H7 (cell line): ENCODE measurements around the gene RPS6KA6. TPM values are rescaled to one million over a fixed set of nuclear protein-coding genes. Genes with fewer than 3 reads are reported as not detected.

Experiments
- DNase-seq: peaks from one replicate; pipeline ENCODE4 v3.0.0; 2012
- H3K27me3 ChIP-seq: 2 replicates; pipeline ENCODE4 v1.6.0; 2011; ENCODE audit warnings: mild to moderate bottlenecking, low read length; ENCODE audit not compliant: control insufficient read depth, insufficient read depth
- H3K36me3 ChIP-seq: replicated peaks from 2 replicates; pipeline ENCODE4 v1.5.1; 2011; ENCODE audit warnings: low read length; ENCODE audit not compliant: control insufficient read depth, insufficient read depth
- H3K4me3 ChIP-seq: 2 replicates; pipeline ENCODE4 v1.5.1; 2011; ENCODE audit warnings: low read depth, mild to moderate bottlenecking, control low read depth, low read length, moderate library complexity; ENCODE audit not compliant: insufficient read depth
- total RNA-seq: library from RNA; depleted of rRNA; stranded (reverse); fragments of >200 nt; shearing (Covaris generic); gene quantifications from 2 replicates; pipeline ENCODE4 v1.2.3, GENCODE V29; 2014; rRNA removed

Gene RPS6KA6
- 6.7 and 9.3 TPM in 2 replicates for total RNA-seq

DNA sequence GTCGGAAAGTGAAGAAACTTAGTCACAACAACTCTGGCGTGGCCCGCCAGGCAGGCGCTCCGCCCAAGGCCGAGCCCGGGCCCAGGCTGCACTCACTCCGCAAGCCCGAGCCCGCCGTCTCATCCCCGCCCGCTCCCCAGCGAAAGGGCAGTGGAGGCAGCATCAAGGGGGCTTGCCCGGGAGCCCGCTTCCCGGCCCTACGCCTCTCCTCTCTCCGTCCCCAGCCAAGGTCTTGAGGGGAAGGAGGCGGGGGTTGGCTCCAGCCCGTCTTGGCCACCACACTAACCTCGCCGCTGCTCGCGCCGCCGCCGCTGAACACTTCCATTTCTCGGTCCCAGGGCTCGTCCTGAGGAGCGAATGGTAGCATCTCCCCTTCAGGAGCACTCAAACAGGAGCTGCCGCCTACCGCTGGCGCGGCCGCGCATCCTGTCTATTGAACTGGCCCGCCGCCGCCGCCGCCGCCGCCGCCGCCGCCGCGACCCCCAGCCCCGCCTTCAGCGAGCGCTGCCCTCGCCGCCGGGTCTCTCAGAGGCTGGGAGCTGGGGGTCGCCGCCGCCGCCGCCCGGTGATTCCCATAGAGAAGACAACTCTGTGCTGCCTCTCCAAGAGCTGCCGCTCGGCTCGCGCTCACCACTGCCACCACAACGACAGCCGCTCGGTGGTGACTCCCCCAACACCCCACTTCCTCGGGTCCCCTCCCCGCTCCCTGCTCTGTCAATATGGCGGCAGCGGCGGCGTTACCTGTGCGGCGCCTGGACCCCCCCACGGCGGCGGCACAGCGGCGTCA, at the start of gene RPS6KA6:
Gene RPS6KA6 (minus strand): TSS at position 667 of the 787 bp plus-strand sequence. CDS start 300 bp downstream, at position 367.
- no peaks in the 10 kb centered on the region for H3K36me3 ChIP-seq
- no peaks in the 10 kb centered on the region for H3K27me3 ChIP-seq
- DNase-seq: peak; percentile 40
- peak within 1 kb of the TSS; percentile 75 for H3K4me3 ChIP-seq

GRCh38 chrX:84224741-84225140, 36.7 kb upstream of the RPS6KA6 start:
- DNase-seq: no peak
- Histone ChIP-seq H3K27me3 (no peaks in the 10 kb centered on the region), H3K4me3 (no peak overlapping the region), H3K36me3 (no peaks in the 10 kb centered on the region)

DNA sequence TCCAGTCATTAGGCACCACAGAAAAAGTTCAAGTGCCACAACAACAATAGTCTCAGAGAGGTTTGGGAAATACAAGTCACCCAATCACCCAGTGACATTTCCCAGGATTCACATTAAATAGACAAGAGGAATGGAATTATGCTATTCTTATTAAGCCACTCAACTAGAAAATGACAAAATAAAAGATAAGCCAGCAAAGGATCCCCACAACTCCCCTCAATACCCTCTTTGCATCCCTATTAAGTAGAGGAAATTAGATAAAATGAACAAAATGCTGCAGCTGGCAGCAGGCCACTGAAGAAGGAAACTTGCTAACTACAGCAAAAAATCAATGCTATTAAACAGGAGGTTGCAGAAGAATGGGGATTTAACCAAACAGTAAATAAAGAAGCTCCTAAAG, 35.3 kb upstream of the RPS6KA6 start:
- no peaks in the 10 kb centered on the region for H3K36me3 ChIP-seq
- no peak overlapping the region for H3K4me3 ChIP-seq
- DNase-seq: no peak
- H3K27me3 ChIP-seq: no peaks in the 10 kb centered on the region

GRCh38 chrX:84221181-84221580, 33.2 kb upstream of the RPS6KA6 start:
- H3K4me3 ChIP-seq: no peak overlapping the region
- no peaks in the 10 kb centered on the region for H3K36me3 ChIP-seq
- DNase-seq: no peak
- H3K27me3 ChIP-seq: no peaks in the 10 kb centered on the region

- H3K27me3 ChIP-seq: no peaks in the 10 kb centered on the region
- no peaks in the 10 kb centered on the region for H3K36me3 ChIP-seq
- no peak overlapping the region for H3K4me3 ChIP-seq
- no peak for DNase-seq
Measured at GRCh38 chrX:84219551-84219950, 31.6 kb upstream of the RPS6KA6 start.

- no peak for DNase-seq
- no peaks in the 10 kb centered on the region for H3K36me3 ChIP-seq
- no peaks in the 10 kb centered on the region for H3K27me3 ChIP-seq
- no peak overlapping the region for H3K4me3 ChIP-seq
Measured at GRCh38 chrX:84218726-84219125, 30.7 kb upstream of the RPS6KA6 start.

- no peaks in the 10 kb centered on the region for H3K36me3 ChIP-seq
- H3K4me3 ChIP-seq: no peak overlapping the region
- DNase-seq: no peak
- H3K27me3 ChIP-seq: no peaks in the 10 kb centered on the region
Measured at GRCh38 chrX:84216881-84217280, 28.9 kb upstream of the RPS6KA6 start.

GRCh38 chrX:84216406-84216805, 28.4 kb upstream of the RPS6KA6 start:
- Histone ChIP-seq H3K27me3 (no peaks in the 10 kb centered on the region), H3K36me3 (no peaks in the 10 kb centered on the region), H3K4me3 (no peak overlapping the region)
- no peak for DNase-seq

GRCh38 chrX:84205276-84205675, 17.3 kb upstream of the RPS6KA6 start:
- Histone ChIP-seq H3K4me3 (no peak overlapping the region), H3K36me3 (no peaks in the 10 kb centered on the region), H3K27me3 (no peaks in the 10 kb centered on the region)
- no peak for DNase-seq

- DNase-seq: no peak
- no peak overlapping the region for H3K4me3 ChIP-seq
- no peaks in the 10 kb centered on the region for H3K36me3 ChIP-seq
- H3K27me3 ChIP-seq: no peaks in the 10 kb centered on the region
Measured at GRCh38 chrX:84199688-84200087, 11.7 kb upstream of the RPS6KA6 start.

DNA sequence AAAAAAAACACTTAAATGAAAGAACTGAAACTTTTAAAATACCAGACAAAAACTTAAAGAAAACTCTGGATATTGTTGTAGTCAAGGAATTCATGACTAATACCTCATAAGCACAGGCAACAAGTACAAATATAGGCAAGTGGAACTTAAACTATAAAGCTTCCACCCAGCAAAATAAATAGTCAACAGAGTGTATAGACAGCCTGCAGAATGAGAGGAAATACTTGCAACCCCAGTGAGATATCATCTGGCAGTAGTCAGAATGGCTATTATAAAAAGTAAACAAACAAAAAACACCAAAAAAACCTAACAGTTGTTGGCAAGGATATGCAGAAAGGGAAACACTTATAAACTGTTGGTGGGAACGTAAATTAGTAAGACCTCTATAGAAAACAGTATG, 9.6 kb upstream of the RPS6KA6 start:
- Histone ChIP-seq H3K36me3 (no peaks in the 10 kb centered on the region), H3K27me3 (no peaks in the 10 kb centered on the region), H3K4me3 (no peak overlapping the region)
- no peak for DNase-seq

DNA sequence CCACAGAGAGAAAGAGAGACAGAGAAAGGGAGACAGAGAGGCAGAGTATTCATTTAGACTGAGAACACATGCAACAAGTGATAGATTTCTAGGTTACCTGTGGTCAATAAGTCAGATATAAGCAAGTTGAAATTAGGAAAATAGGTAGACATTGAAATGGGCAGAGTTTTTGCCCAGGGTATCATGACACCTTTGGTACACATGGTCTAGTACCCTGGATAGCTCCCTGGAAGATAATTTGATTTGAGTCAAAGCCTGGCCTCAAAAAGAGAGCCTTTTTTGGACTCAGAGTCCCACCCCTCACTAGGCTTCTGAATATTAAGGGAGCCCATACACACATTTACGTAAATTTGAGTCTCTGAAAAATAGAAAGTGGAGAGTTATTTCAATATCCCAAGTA, 4.0 kb upstream of the RPS6KA6 start:
- H3K4me3 ChIP-seq: no peak overlapping the region
- no peak for DNase-seq
- H3K27me3 ChIP-seq: no peaks in the 10 kb centered on the region
- H3K36me3 ChIP-seq: no peaks in the 10 kb centered on the region

DNA sequence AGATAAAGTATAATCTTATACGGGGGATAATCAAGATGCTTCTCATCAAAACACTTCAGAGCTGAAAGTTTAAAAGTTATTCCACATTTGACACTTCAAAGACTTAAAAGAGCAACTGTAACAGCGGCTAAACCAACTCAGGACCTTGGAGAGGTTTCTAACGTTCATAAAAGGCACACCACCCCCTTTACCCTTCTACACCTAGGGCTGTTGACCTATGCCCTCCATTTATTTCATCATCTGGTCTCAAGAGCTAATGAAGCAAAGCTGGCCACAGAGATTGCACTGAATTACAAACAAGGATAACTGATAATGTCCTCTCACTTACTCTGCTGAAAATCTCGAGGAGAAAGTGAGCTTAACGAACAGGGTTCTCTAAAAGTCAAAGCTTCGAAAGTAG, 1.1 kb upstream of the RPS6KA6 start:
- DNase-seq: no peak
- Histone ChIP-seq H3K36me3 (no peaks in the 10 kb centered on the region), H3K27me3 (no peaks in the 10 kb centered on the region), H3K4me3 (no peak overlapping the region)

GRCh38 chrX:84188320-84188834, 378 bp upstream of the RPS6KA6 start:
- peak overlapping the region; percentile 75 for H3K4me3 ChIP-seq
- no peaks in the 10 kb centered on the region for H3K27me3 ChIP-seq
- DNase-seq: peak; percentile 57
- H3K36me3 ChIP-seq: no peaks in the 10 kb centered on the region

DNA sequence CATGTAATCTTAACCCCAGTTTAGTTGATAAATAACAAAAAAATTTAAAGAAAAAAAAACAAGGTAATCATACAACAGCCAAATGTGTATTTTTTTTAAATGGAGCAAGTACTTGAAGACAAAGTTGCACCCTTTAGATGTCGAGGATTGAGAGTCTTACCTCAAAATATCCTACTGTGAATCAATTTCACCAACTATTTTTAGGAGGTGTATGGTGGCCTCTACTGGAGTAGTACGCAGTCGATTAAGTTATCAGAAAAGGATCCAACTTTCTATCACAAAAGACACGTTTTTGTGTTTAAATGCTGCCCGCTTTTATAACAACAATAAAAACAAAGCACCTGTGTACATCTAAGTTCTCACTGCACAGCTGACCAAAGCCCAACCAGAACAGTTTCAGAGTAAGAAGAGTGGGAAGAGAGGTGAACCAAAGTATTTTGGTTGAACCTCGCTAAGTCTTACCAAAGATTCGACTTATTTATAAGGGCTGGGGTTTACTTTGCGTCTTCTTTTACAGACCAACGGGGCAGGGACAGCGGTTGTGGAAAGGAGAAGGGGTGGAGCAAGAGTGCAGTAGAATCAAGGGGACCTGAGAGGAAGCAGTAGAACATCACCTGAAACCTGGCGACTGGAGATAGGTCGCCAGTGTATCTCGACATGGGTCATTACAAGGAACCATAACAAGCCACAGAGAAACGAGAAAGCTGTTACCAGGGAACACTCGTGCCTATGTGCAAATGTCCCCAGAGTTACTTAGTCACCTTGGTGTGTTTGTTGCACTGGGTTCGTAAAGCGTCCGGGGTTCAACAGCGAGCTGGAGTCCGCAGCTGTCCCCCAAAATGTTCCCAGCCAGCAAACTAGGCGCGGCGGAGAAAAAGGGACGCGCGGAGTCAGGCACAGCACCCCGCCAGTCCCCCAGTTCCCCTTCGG, 1.1 kb downstream of the RPS6KA6 start:
- no peak for DNase-seq
- Histone ChIP-seq H3K4me3 (peak overlapping the region; percentile 75), H3K27me3 (no peaks in the 10 kb centered on the region), H3K36me3 (no peaks in the 10 kb centered on the region)
